A673 (cell line): ENCODE results near the gene GPR151. TPM values are rescaled to one million over a fixed set of nuclear protein-coding genes. Genes with fewer than 3 reads are reported as not detected.

Source experiments
- BruUV-seq: library from RNA; stranded (reverse); fragments of 400-500 nt; replicated peaks from 2 replicates; lab custom pipeline; 2021; lab: Mats Ljungman, UMichigan
- CTCF ChIA-PET: fragments of 300-600 bp; sonication (Branson Sonifier 250); formaldehyde crosslinking; loops from one replicate; lab custom pipeline; 2022; ENCODE audit warnings: antibody characterized with exemption; lab: Charles Lee
- POLR2A ChIA-PET: fragments of 300-600 bp; sonication (Branson Sonifier 250); formaldehyde crosslinking; loops from one replicate; lab custom pipeline; 2022; ENCODE audit warnings: antibody characterized with exemption; ENCODE audit not compliant: low non-redundant PET; lab: Charles Lee
- DNase-seq: peaks from one replicate; pipeline ENCODE4 v3.0.0-alpha.2; 2015; ENCODE audit warnings: low spot score
- H3K27ac ChIP-seq: fragments of 200-600 bp; sonication (generic); 2 replicates; pipeline ENCODE4 v1.5.1; 2016; ENCODE audit warnings: mixed run types, low read depth, mild to moderate bottlenecking, mixed read lengths, antibody characterized with exemption, low read length; ENCODE audit not compliant: poor library complexity, severe bottlenecking
- H3K27me3 ChIP-seq: fragments of 200-600 bp; sonication (generic); replicated peaks from 2 replicates; pipeline ENCODE4 v1.6.1; 2017; ENCODE audit warnings: mixed run types, low read depth, mild to moderate bottlenecking, mixed read lengths, antibody characterized with exemption, low read length; ENCODE audit not compliant: insufficient read depth, poor library complexity
- H3K36me3 ChIP-seq: fragments of 200-600 bp; sonication (generic); 2 replicates; pipeline ENCODE4 v1.6.1; 2016; ENCODE audit warnings: mixed run types, mild to moderate bottlenecking, mixed read lengths, antibody characterized with exemption, low read length; ENCODE audit not compliant: insufficient read depth, poor library complexity, severe bottlenecking
- H3K4me1 ChIP-seq: fragments of 200-600 bp; sonication (generic); 2 replicates; pipeline ENCODE4 v1.6.1; 2017; ENCODE audit warnings: mixed run types, mild to moderate bottlenecking, mixed read lengths, antibody characterized with exemption, low read length; ENCODE audit not compliant: insufficient read depth, poor library complexity, severe bottlenecking
- H3K4me3 ChIP-seq: fragments of 200-600 bp; sonication (generic); 2 replicates; pipeline ENCODE4 v1.5.1; 2016; ENCODE audit warnings: low read depth, mixed run types, mild to moderate bottlenecking, mixed read lengths, low read length; ENCODE audit not compliant: poor library complexity, severe bottlenecking
- H3K9me3 ChIP-seq: fragments of 200-600 bp; sonication (generic); 2 replicates; pipeline ENCODE4 v1.6.1; 2016; ENCODE audit warnings: mixed run types, low read depth, mild to moderate bottlenecking, mixed read lengths, antibody characterized with exemption, low read length; ENCODE audit not compliant: poor library complexity, severe bottlenecking
- CTCF ChIP-seq: fragments of 300-800, 200-600 bp; sonication (generic); conservative IDR thresholded peaks from 2 replicates; pipeline ENCODE4 v1.5.1; 2017; ENCODE audit warnings: low read depth, mild to moderate bottlenecking, antibody characterized with exemption, low read length, moderate library complexity, mixed read lengths
- EZH2 ChIP-seq: fragments of 200-600 bp; sonication (generic); IDR thresholded peaks from 2 replicates; pipeline ENCODE4 v1.6.1; 2017; ENCODE audit warnings: borderline replicate concordance, low read depth, mild to moderate bottlenecking, mixed read lengths, antibody characterized with exemption, low read length; ENCODE audit not compliant: poor library complexity, severe bottlenecking
- intact Hi-C: fragments of 100-400 bp; cut with micrococcal nuclease; formaldehyde crosslinking; loops from one replicate; pipeline ENCODE4 v1.10.0; 2022; ENCODE audit not compliant: unreplicated experiment
- total RNA-seq: library from RNA; stranded (reverse); gene quantifications from 2 replicates; pipeline ENCODE4 v1.2.3, GENCODE V29; 2021

Gene GPR151
- total RNA-seq, 1 experiment from 2014 or later: not detected

DNA sequence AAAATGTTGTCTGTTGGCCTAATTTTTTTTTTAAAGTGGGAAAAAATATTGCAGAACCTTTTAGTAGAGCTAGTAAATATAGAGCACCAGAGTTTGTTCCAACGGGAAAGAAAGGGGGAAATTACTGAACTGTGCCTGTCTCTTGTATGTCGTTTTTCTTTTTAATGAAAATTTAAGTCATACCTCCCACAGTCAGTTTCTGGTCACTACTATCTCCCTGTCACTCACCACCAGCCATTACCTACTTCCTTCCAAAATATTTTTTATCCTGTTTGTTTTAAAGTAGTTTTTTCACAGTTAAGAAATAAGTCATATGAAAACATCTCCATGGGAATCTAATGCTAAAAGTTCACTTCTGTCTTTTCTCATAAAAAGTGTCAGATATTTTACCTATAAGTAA lies 21.3 kb downstream of the GPR151 start:
- intact Hi-C loops: no loop called here
- no peaks in the 10 kb centered on the region for H3K27me3 ChIP-seq
- ChIA-PET CTCF (no interaction called here), POLR2A (no interaction called here)
- H3K4me1 ChIP-seq: no peaks in the 10 kb centered on the region
- no peaks in the 10 kb centered on the region for H3K9me3 ChIP-seq
- TF ChIP-seq EZH2 (no peak), CTCF (no peak)
- H3K36me3 ChIP-seq: peaks cover 50% of the 10 kb centered on the region
- BruUV-seq: no TSS peak
- DNase-seq: no peak
- H3K27ac ChIP-seq: no peak overlapping the region
- no peak overlapping the region for H3K4me3 ChIP-seq

GRCh38 chr5:146490089-146490843 lies 25.7 kb downstream of the GPR151 start:
- POLR2A ChIA-PET: no interaction called here
- CTCF ChIA-PET: interaction anchor here (0.6 kb wide), 1 partner anchor 81 kb away, joined by 3 read pairs; no protein-coding TSS in a partner anchor
- no peaks in the 10 kb centered on the region for H3K27me3 ChIP-seq
- no peak for DNase-seq
- BruUV-seq: no TSS peak
- no peaks in the 10 kb centered on the region for H3K9me3 ChIP-seq
- TF ChIP-seq EZH2 (no peak), CTCF (no peak)
- no peaks in the 10 kb centered on the region for H3K4me1 ChIP-seq
- peaks cover 51% of the 10 kb centered on the region for H3K36me3 ChIP-seq
- no peak overlapping the region for H3K27ac ChIP-seq
- intact Hi-C loops: no loop called here
- no peak overlapping the region for H3K4me3 ChIP-seq

DNA sequence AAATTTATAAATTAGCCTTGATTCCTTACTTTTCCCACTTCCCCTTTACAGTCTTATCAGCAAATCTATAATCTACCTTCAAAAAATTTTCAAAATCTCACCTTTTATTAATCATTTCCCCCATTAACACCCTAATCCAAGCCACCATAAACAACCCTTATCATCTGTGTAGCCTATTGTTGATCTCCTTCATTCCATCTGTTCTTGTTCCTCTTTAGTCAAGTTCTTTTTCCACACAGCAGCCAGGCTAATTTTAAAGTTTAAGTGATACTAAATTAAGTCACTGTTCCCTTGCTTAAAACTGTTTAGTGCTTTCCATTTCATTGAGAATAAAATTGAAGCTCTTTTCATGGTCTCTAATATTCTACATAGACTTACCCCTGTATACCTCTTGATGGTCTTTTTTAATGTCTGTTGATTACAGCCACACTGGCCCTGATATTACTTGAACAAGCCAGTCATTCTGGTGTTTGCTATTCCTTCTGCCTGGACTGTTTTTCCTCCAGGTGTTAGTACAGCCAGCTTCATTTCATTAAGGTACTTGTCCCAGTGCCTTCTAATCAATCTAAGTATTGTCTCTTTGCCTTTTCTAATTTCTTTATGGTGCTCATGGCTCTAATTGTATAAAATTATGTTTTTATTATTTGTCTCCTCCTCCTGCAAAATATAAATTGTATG lies 31.1 kb downstream of the GPR151 start:
- peaks cover 75% of the 10 kb centered on the region for H3K36me3 ChIP-seq
- H3K4me3 ChIP-seq: no peak overlapping the region
- no peaks in the 10 kb centered on the region for H3K9me3 ChIP-seq
- BruUV-seq: no TSS peak
- no peaks in the 10 kb centered on the region for H3K27me3 ChIP-seq
- no peak overlapping the region for H3K27ac ChIP-seq
- TF ChIP-seq CTCF (no peak), EZH2 (no peak)
- no peaks in the 10 kb centered on the region for H3K4me1 ChIP-seq
- POLR2A ChIA-PET: no interaction called here
- CTCF ChIA-PET: no interaction called here
- intact Hi-C loops: no loop called here
- no peak for DNase-seq
